Measurements from ENCODE around the gene KERA.

- TF ChIP-seq CTCF (IDR thresholded peaks at IDR 0.05; ENCODE audit: low read length) (no peak), EZH2 (IDR thresholded peaks at IDR 0.05; ENCODE audit: borderline replicate concordance, low read length) (no peak)
Observed at GRCh38 chr12:91094032-91094662, 36.3 kb upstream of the KERA start.

All from OCI-LY1 (cell line).